HepG2 (cell line): ENCODE measurements around the gene CPT1B. TPM values are rescaled to one million over a fixed set of nuclear protein-coding genes. Genes with fewer than 3 reads are reported as not detected.

Experiments used
- ATAC-seq: fragments of 200-7000 bp; cut with Tn5 transposase; 3 replicates; pipeline ENCODE4 v1.9.1; 2020; ENCODE audit warnings: mild to moderate bottlenecking, moderate library complexity
- BruUV-seq: library from RNA; stranded (reverse); fragments of 400-500 nt; replicated peaks from 2 replicates; lab custom pipeline; 2021; lab: Mats Ljungman, UMichigan
- CTCF ChIA-PET: fragments of 300-600 bp; formaldehyde crosslinking; extraction: SDS; loops from one replicate; lab custom pipeline; 2021; ENCODE audit warnings: low total read pairs, inconsistent platforms, low intra/inter-chr PET ratio; lab: Yijun Ruan, JAX
- POLR2A ChIA-PET: fragments of 350-600 bp; sonication (Branson Sonifier 250); formaldehyde crosslinking; loops from one replicate; lab custom pipeline; 2020; ENCODE audit warnings: antibody characterized with exemption, inconsistent platforms; lab: Yijun Ruan, JAX
- DNase-seq: peaks from one replicate; pipeline ENCODE4 v3.0.0-alpha.2; 2015; ENCODE audit warnings: low spot score
- FAIRE-seq: peaks from 3 replicates; lab custom pipeline; 2011; peaks lifted over from hg19 to GRCh38; lab: Jason Lieb, UNC
- H2AFZ ChIP-seq: one replicate; pipeline ENCODE4 v1.6.1; 2011; ENCODE audit warnings: low read length, inconsistent platforms
- H3K27ac ChIP-seq: fragments of 300-600 bp; 3 replicates; pipeline ENCODE4 v1.8.0; 2011; ENCODE audit warnings: mixed run types, mild to moderate bottlenecking, mixed read lengths, low read length, inconsistent platforms; ENCODE audit not compliant: insufficient read depth; ENCODE audit errors: extremely low read length
- H3K27me3 ChIP-seq, 2 experiments: fragments of 200-600 bp in 1 of 2; 2 replicates in 1 of 2; 3 replicates in 1 of 2; pipeline versions ENCODE4 v1.6.0 to v1.8.0; 2011; ENCODE audit warnings: low read length in 2 of 2, mild to moderate bottlenecking in 2 of 2, moderate library complexity in 2 of 2, inconsistent platforms in 1 of 2; ENCODE audit not compliant: insufficient read depth in 2 of 2, control insufficient read depth in 1 of 2
- H3K36me3 ChIP-seq, 2 experiments: fragments of 200-600 bp in 1 of 2; replicated peaks in 1 of 2; 2 replicates in 1 of 2; 3 replicates in 1 of 2; pipeline versions ENCODE4 v1.5.1 to v1.8.0; 2011; ENCODE audit warnings: low read length in 2 of 2, inconsistent platforms in 1 of 2; ENCODE audit not compliant: insufficient read depth in 2 of 2, control insufficient read depth in 1 of 2
- H3K4me1 ChIP-seq: 2 replicates; pipeline ENCODE4 v1.5.1; 2012; ENCODE audit warnings: low read length, inconsistent platforms; ENCODE audit not compliant: insufficient read depth
- H3K4me2 ChIP-seq: 2 replicates; pipeline ENCODE4 v1.6.0; 2011; ENCODE audit warnings: low read depth, low read length, inconsistent platforms
- H3K4me3 ChIP-seq, 3 experiments: fragments of 200-600 bp in 1 of 3; sonication (generic), shearing (Covaris generic) in 1 of 3; replicated peaks in 1 of 3; 2 replicates each; pipeline ENCODE4 v1.5.1; 2011 to 2016; ENCODE audit warnings: low read length in 3 of 3, inconsistent platforms in 2 of 3, low read depth in 2 of 3, mild to moderate bottlenecking in 2 of 3, control low read depth in 1 of 3, mixed read lengths in 1 of 3; ENCODE audit not compliant: insufficient read depth in 1 of 3
- H3K79me2 ChIP-seq: one replicate; pipeline ENCODE4 v1.6.1; 2011; ENCODE audit warnings: low read length, inconsistent platforms; ENCODE audit not compliant: insufficient read depth
- H3K9ac ChIP-seq: 2 replicates; pipeline ENCODE4 v1.6.0; 2011; ENCODE audit warnings: mild to moderate bottlenecking, low read depth, low read length, inconsistent platforms; ENCODE audit not compliant: insufficient read depth
- H3K9me3 ChIP-seq: 2 replicates; pipeline ENCODE4 v1.5.1; 2012; ENCODE audit warnings: mild to moderate bottlenecking, low read length
- H4K20me1 ChIP-seq: 2 replicates; pipeline ENCODE4 v1.6.0; 2011; ENCODE audit warnings: inconsistent platforms, mild to moderate bottlenecking, low read length, moderate library complexity; ENCODE audit not compliant: insufficient read depth
- AKNA ChIP-seq: sonication (generic); formaldehyde crosslinking; IDR thresholded peaks from 2 replicates; pipeline ENCODE4 v1.4.0; 2020; ENCODE audit warnings: missing genetic modification reagents, borderline replicate concordance
- DNMT1 ChIP-seq: sonication (generic); formaldehyde crosslinking; IDR thresholded peaks from 2 replicates; pipeline ENCODE4 v1.5.1; 2020; ENCODE audit warnings: mild to moderate bottlenecking, missing genetic modification reagents
- EHMT2 ChIP-seq: fragments of 200-600 bp; sonication (generic); IDR thresholded peaks from 2 replicates; pipeline ENCODE4 v1.7.0; 2017; ENCODE audit warnings: antibody characterized with exemption, low read depth, low read length, borderline replicate concordance
- ELF3 ChIP-seq: IDR thresholded peaks from 2 replicates; pipeline ENCODE4 v1.6.1; 2016; ENCODE audit warnings: missing genetic modification reagents, missing compliant biosample characterization
- FOXO4 ChIP-seq: sonication (generic); formaldehyde crosslinking; conservative IDR thresholded peaks from 2 replicates; pipeline ENCODE4 v1.8.1; 2023; ENCODE audit warnings: missing genetic modification reagents
- NCOA1 ChIP-seq: sonication (generic); formaldehyde crosslinking; IDR thresholded peaks from 2 replicates; pipeline ENCODE4 v1.9.0; 2021; ENCODE audit warnings: missing genetic modification reagents
- NFKB2 ChIP-seq: sonication (generic); formaldehyde crosslinking; IDR thresholded peaks from 2 replicates; pipeline ENCODE4 v1.4.0; 2020; ENCODE audit warnings: missing genetic modification reagents, borderline replicate concordance
- RARG ChIP-seq: sonication (generic); formaldehyde crosslinking; IDR thresholded peaks from 2 replicates; pipeline ENCODE4 v1.4.0; 2020; ENCODE audit warnings: low read depth, mild to moderate bottlenecking, missing genetic modification reagents
- SAP130 ChIP-seq: IDR thresholded peaks from 2 replicates; pipeline ENCODE4 v1.6.1; 2016; ENCODE audit warnings: low read depth
- ZBTB3 ChIP-seq: sonication (generic); formaldehyde crosslinking; IDR thresholded peaks from 2 replicates; pipeline ENCODE4 v1.4.0; 2020; ENCODE audit warnings: low read depth, mild to moderate bottlenecking, moderate library complexity, missing genetic modification reagents, borderline replicate concordance
- ZNF230 ChIP-seq: sonication (generic); formaldehyde crosslinking; IDR thresholded peaks from 2 replicates; pipeline ENCODE4 v1.4.0; 2020; ENCODE audit warnings: mild to moderate bottlenecking, missing genetic modification reagents
- ZNF503 ChIP-seq: sonication (generic); formaldehyde crosslinking; IDR thresholded peaks from 2 replicates; pipeline ENCODE4 v1.4.0; 2020; ENCODE audit warnings: missing genetic modification reagents
- WGBS: methylation state at CpG from one replicate; pipeline ENCODE4 v1.1.6; 2017; ENCODE audit warnings: low lambda C conversion rate; 5-methylcytosine and 5-hydroxymethylcytosine counted together
- in situ Hi-C: cut with HindIII; loops from 2 replicates; pipeline ENCODE4 v1.10.0; 2017; ENCODE audit warnings: low pct_unique_long_range_greater_than_20kb; ENCODE audit not compliant: extremely low pct_ligation_motif_present
- intact Hi-C: fragments of 100-400 bp; cut with micrococcal nuclease; formaldehyde crosslinking; loops from one replicate; pipeline ENCODE4 v1.10.0; 2022; ENCODE audit not compliant: unreplicated experiment
- polyA plus RNA-seq, 8 experiments: library from polyadenylated mRNA; depleted of rRNA in 3 of 8; stranded (reverse) in 7 of 8; unstranded in 1 of 8; fragments of >200 nt; fragmentation: Illumina TruSeq in 4 of 8; extraction: Trizol in 4 of 8; gene quantifications; 2 replicates each; pipeline versions ENCODE4 v1.2.1 to v1.2.3, GENCODE V29; 2011 to 2016; ENCODE audit warnings: low read depth in 4 of 8, missing spikeins in 1 of 8, mixed read lengths in 1 of 8; ENCODE audit not compliant: insufficient read depth in 1 of 8
- total RNA-seq, 5 experiments: library from RNA; depleted of rRNA; stranded (reverse); fragments of >200 nt; fragmentation: Illumina TruSeq; extraction: Trizol; gene quantifications; 2 replicates each; pipeline ENCODE4 v1.2.3, GENCODE V29; 2016; ENCODE audit warnings: low read depth in 1 of 5

Gene CPT1B
- total and polyA plus RNA-seq, 2 of the 13 experiments (the other 11 are each of a cell fraction or from before 2014, with no cell fraction given) = 9.2 to 19.5 TPM

GRCh38 chr22:50525104-50525857 lies 52.9 kb downstream of the CPT1B start, which contains the start of gene SCO2:
Gene SCO2 (minus strand): TSS chr22:50525598. CDS start chr22:50524411, 1,187 bp downstream.
- no peak within 1 kb of the TSS for H2AFZ ChIP-seq
- ATAC-seq = peak; percentile 54
- FAIRE-seq = peak; percentile 76
- peak within 1 kb of the TSS; percentile 70 to 84 (median 83) for H3K4me3 ChIP-seq
- BruUV-seq = TSS peak; percentile 78
- ChIA-PET POLR2A (interaction anchor here (0.7 to 4.2 kb wide), 43 partner anchors 8 to 283 kb away, joined by 3 to 97 read pairs (median 5); partner anchors contain the start of genes ADM2, ARSA, CHKB and DENND6B), CTCF (no interaction called here)
- DNase-seq = peak; percentile 90
- peaks cover 6 to 27% of the 10 kb centered on the region in 2 experiments; a peak in 4 of 5 replicates for H3K36me3 ChIP-seq
- H3K9ac ChIP-seq = peak within 1 kb of the TSS; percentile 91
- peaks cover 51% of the 10 kb centered on the region for H3K4me1 ChIP-seq
- H4K20me1 ChIP-seq = peaks cover 19% of the 10 kb centered on the region
- intact Hi-C loops (loop anchor here (1.0 to 5.0 kb wide), 2 partner anchors 17 to 37 kb away; partner anchors contain the start of genes NCAPH2 and SYCE3), in situ Hi-C loops (no loop called here)
- peak within 1 kb of the TSS; percentile 94 for H3K27ac ChIP-seq
- H3K4me2 ChIP-seq = peak within 1 kb of the TSS; percentile 100
- H3K79me2 ChIP-seq = peaks cover 20% of the 10 kb centered on the region
- WGBS = 0% methylated on average over 3 of the region's 84 CpGs
- no peaks in the 10 kb centered on the region for H3K27me3 ChIP-seq
- H3K9me3 ChIP-seq = no peaks in the 10 kb centered on the region
- no peak for TF ChIP-seq RARG (CRISPR knock-in tag)
- TF ChIP-seq NCOA1 (CRISPR knock-in tag) = peak; percentile 52
- no peak for TF ChIP-seq AKNA
- TF ChIP-seq ZNF230 (CRISPR knock-in tag) = peak; percentile 52; the same call in 1 of the 2 replicates
- no peak; the same call in 1 of the 2 replicates for TF ChIP-seq NFKB2 (CRISPR knock-in tag)
- TF ChIP-seq SAP130 = peak; percentile 83
- TF ChIP-seq FOXO4 (CRISPR knock-in tag) = no peak
- TF ChIP-seq EHMT2 = no peak
- peak; percentile 38; the same call in 1 of the 2 replicates for TF ChIP-seq ELF3 (CRISPR knock-in tag)
- TF ChIP-seq ZNF503 = 0 out of 2 replicates have a peak, but pooled peaks have one; percentile 19
- 0 out of 2 replicates have a peak, but pooled peaks have one; percentile 65 for TF ChIP-seq ZBTB3 (CRISPR knock-in tag)
- peak; percentile 19; the same call in 1 of the 2 replicates for TF ChIP-seq DNMT1 (CRISPR knock-in tag)
